ENCODE measurements around the gene OR52K2. TPM values are rescaled to one million over a fixed set of nuclear protein-coding genes. Genes with fewer than 3 reads are reported as not detected.

Gene OR52K2
- total RNA-seq, 3 donors from 2014 or later: not detected

- no peak overlapping the region for H3K4me3 ChIP-seq
- no peak overlapping the region for H3K27ac ChIP-seq
- no peaks in the 10 kb centered on the region for H3K9me3 ChIP-seq
- no peaks in the 10 kb centered on the region for H3K36me3 ChIP-seq
- intact Hi-C loops (cut with DNase I; ENCODE audit: low total_unique reads): no loop called here
- H3K4me1 ChIP-seq: no peaks in the 10 kb centered on the region
- no peaks in the 10 kb centered on the region for H3K27me3 ChIP-seq
- DNase-seq (ENCODE audit: low spot score in 2 of 2): no peak
- TF ChIP-seq POLR2A (IDR thresholded peaks at IDR 0.05): no peak
- no peak for TF ChIP-seq POLR2AphosphoS5 (IDR thresholded peaks at IDR 0.05)
- no peak for TF ChIP-seq CTCF (IDR thresholded peaks at IDR 0.05)
Observed at GRCh38 chr11:4433856-4434255, 15.2 kb upstream of the OR52K2 start.

GRCh38 chr11:4436411-4436810, 12.7 kb upstream of the OR52K2 start:
- no peaks in the 10 kb centered on the region for H3K36me3 ChIP-seq
- no peaks in the 10 kb centered on the region for H3K4me1 ChIP-seq
- H3K27ac ChIP-seq: no peak overlapping the region
- TF ChIP-seq CTCF (IDR thresholded peaks at IDR 0.05) (no peak), POLR2A (IDR thresholded peaks at IDR 0.05) (no peak), POLR2AphosphoS5 (IDR thresholded peaks at IDR 0.05) (no peak)
- peaks cover 0 to 5% of the 10 kb centered on the region in 2 donors for H3K9me3 ChIP-seq
- DNase-seq (ENCODE audit: low spot score in 2 of 2): no peak
- intact Hi-C loops (cut with DNase I; ENCODE audit: low total_unique reads): no loop called here
- no peak overlapping the region for H3K4me3 ChIP-seq
- no peaks in the 10 kb centered on the region for H3K27me3 ChIP-seq

GRCh38 chr11:4441515-4441914, 7.6 kb upstream of the OR52K2 start:
- no peaks in the 10 kb centered on the region for H3K4me1 ChIP-seq
- H3K27me3 ChIP-seq: no peaks in the 10 kb centered on the region
- intact Hi-C loops (cut with DNase I; ENCODE audit: low total_unique reads): no loop called here
- TF ChIP-seq CTCF (IDR thresholded peaks at IDR 0.05) (no peak), POLR2A (IDR thresholded peaks at IDR 0.05) (no peak), POLR2AphosphoS5 (IDR thresholded peaks at IDR 0.05) (no peak)
- peaks cover 0 to 5% of the 10 kb centered on the region in 2 donors for H3K9me3 ChIP-seq
- H3K36me3 ChIP-seq: no peaks in the 10 kb centered on the region
- no peak overlapping the region for H3K4me3 ChIP-seq
- no peak for DNase-seq (ENCODE audit: low spot score in 2 of 2)
- H3K27ac ChIP-seq: no peak overlapping the region

- H3K36me3 ChIP-seq: no peaks in the 10 kb centered on the region
- peaks cover 0 to 5% of the 10 kb centered on the region in 2 donors for H3K9me3 ChIP-seq
- intact Hi-C loops (cut with DNase I; ENCODE audit: low total_unique reads): no loop called here
- no peak for TF ChIP-seq POLR2A (IDR thresholded peaks at IDR 0.05)
- no peak for TF ChIP-seq CTCF (IDR thresholded peaks at IDR 0.05)
- TF ChIP-seq POLR2AphosphoS5 (IDR thresholded peaks at IDR 0.05): no peak
- no peak overlapping the region for H3K4me3 ChIP-seq
- no peaks in the 10 kb centered on the region for H3K27me3 ChIP-seq
- no peaks in the 10 kb centered on the region for H3K4me1 ChIP-seq
- H3K27ac ChIP-seq: no peak overlapping the region
- DNase-seq (ENCODE audit: low spot score in 2 of 2): no peak
Observed at GRCh38 chr11:4443232-4443891, 5.7 kb upstream of the OR52K2 start.

- no peak overlapping the region for H3K27ac ChIP-seq
- no peaks in the 10 kb centered on the region for H3K4me1 ChIP-seq
- no peaks in the 10 kb centered on the region for H3K36me3 ChIP-seq
- intact Hi-C loops (cut with DNase I; ENCODE audit: low total_unique reads): no loop called here
- no peak overlapping the region for H3K4me3 ChIP-seq
- H3K9me3 ChIP-seq: no peaks in the 10 kb centered on the region
- no peak for DNase-seq (ENCODE audit: low spot score in 2 of 2)
- TF ChIP-seq POLR2A (IDR thresholded peaks at IDR 0.05): no peak
- TF ChIP-seq CTCF (IDR thresholded peaks at IDR 0.05): no peak
- no peak for TF ChIP-seq POLR2AphosphoS5 (IDR thresholded peaks at IDR 0.05)
- no peaks in the 10 kb centered on the region for H3K27me3 ChIP-seq
Observed at GRCh38 chr11:4453118-4453517, 4.0 kb downstream of the OR52K2 start.

Measured in breast epithelium (tissue), 4 donors.